IMR-90 (cell line): ENCODE results near the gene CDH26. TPM values are rescaled to one million over a fixed set of nuclear protein-coding genes. Genes with fewer than 3 reads are reported as not detected.
A peak's percentile ranks its signal among the peaks of the same experiment; 100 is the strongest.

Source experiments
- ATAC-seq: fragments of 200-7000 bp; cut with Tn5 transposase; 2 replicates; pipeline ENCODE4 v1.9.1; 2020; ENCODE audit warnings: low read depth, mild to moderate bottlenecking, moderate library complexity
- BruUV-seq: library from RNA; stranded (reverse); fragments of 400-500 nt; replicated peaks from 2 replicates; lab custom pipeline; 2021; lab: Mats Ljungman, UMichigan
- CTCF ChIA-PET: fragments of 300-600 bp; formaldehyde crosslinking; extraction: SDS; loops from one replicate; lab custom pipeline; 2021; ENCODE audit warnings: antibody characterized with exemption; lab: Yijun Ruan, JAX
- POLR2A ChIA-PET: fragments of 300-600 bp; sonication (Branson Sonifier 250); formaldehyde crosslinking; loops from one replicate; lab custom pipeline; 2022; ENCODE audit warnings: antibody characterized with exemption; ENCODE audit not compliant: unreplicated experiment; lab: Charles Lee
- DNase-seq: peaks from one replicate; pipeline ENCODE4 v3.0.0; 2013
- H2AFZ ChIP-seq: replicated peaks from 2 replicates; pipeline ENCODE3; 2013; ENCODE audit warnings: low read length, mild to moderate bottlenecking; ENCODE audit not compliant: poor library complexity
- H2AK5ac ChIP-seq: 2 replicates; pipeline ENCODE4 v1.6.1; 2013; ENCODE audit warnings: low read depth, low read length, inconsistent platforms
- H2AK9ac ChIP-seq: replicated peaks from 2 replicates; pipeline ENCODE3; 2013; ENCODE audit warnings: mild to moderate bottlenecking, low read depth, low read length, moderate library complexity; ENCODE audit not compliant: poor library complexity
- H2BK120ac ChIP-seq: 2 replicates; pipeline ENCODE4 v1.6.1; 2013; ENCODE audit warnings: low read depth, low read length, inconsistent platforms
- H2BK15ac ChIP-seq: 3 replicates; pipeline ENCODE4 v1.6.1; 2013; ENCODE audit warnings: low read depth, low read length, inconsistent platforms
- H2BK20ac ChIP-seq: 2 replicates; pipeline ENCODE4 v1.6.1; 2013; ENCODE audit warnings: low read depth, mild to moderate bottlenecking, inconsistent platforms, low read length, moderate library complexity
- H2BK5ac ChIP-seq: 2 replicates; pipeline ENCODE4 v1.6.1; 2013; ENCODE audit warnings: mild to moderate bottlenecking, low read depth, low read length, inconsistent platforms; ENCODE audit not compliant: poor library complexity, severe bottlenecking
- H3K14ac ChIP-seq: replicated peaks from 2 replicates; pipeline ENCODE4 v1.6.1; 2013; ENCODE audit warnings: low read depth, low read length, inconsistent platforms
- H3K18ac ChIP-seq: 2 replicates; pipeline ENCODE4 v1.6.1; 2013; ENCODE audit warnings: low read depth, low read length, control low read depth
- H3K23ac ChIP-seq: 2 replicates; pipeline ENCODE4 v1.6.1; 2013; ENCODE audit warnings: low read depth, low read length, inconsistent platforms
- H3K27ac ChIP-seq: 2 replicates; pipeline ENCODE4 v1.5.1; 2013; ENCODE audit warnings: mild to moderate bottlenecking, control low read depth, low read length; ENCODE audit not compliant: insufficient read depth
- H3K27me3 ChIP-seq: 2 replicates; pipeline ENCODE4 v1.6.1; 2013; ENCODE audit warnings: low read length; ENCODE audit not compliant: control insufficient read depth, insufficient read depth
- H3K36me3 ChIP-seq: 2 replicates; pipeline ENCODE4 v1.6.1; 2013; ENCODE audit warnings: low read length, mixed read lengths; ENCODE audit not compliant: control insufficient read depth, insufficient read depth
- H3K4ac ChIP-seq: 2 replicates; pipeline ENCODE4 v1.6.1; 2013; ENCODE audit warnings: low read depth, low read length, inconsistent platforms
- H3K4me1 ChIP-seq: 2 replicates; pipeline ENCODE4 v1.6.1; 2013; ENCODE audit warnings: low read length, mixed read lengths; ENCODE audit not compliant: control insufficient read depth, insufficient read depth
- H3K4me2 ChIP-seq: 2 replicates; pipeline ENCODE4 v1.6.1; 2013; ENCODE audit warnings: low read depth, mild to moderate bottlenecking, control low read depth, low read length, moderate library complexity
- H3K4me3 ChIP-seq: 2 replicates; pipeline ENCODE4 v1.5.1; 2013; ENCODE audit warnings: low read depth, mild to moderate bottlenecking, control low read depth, low read length, moderate library complexity; ENCODE audit not compliant: insufficient read depth
- H3K56ac ChIP-seq: 2 replicates; pipeline ENCODE4 v1.6.1; 2013; ENCODE audit warnings: low read length, inconsistent platforms; ENCODE audit not compliant: insufficient read depth; ENCODE audit errors: extremely low read depth
- H3K79me1 ChIP-seq, 2 experiments: 2 replicates each; pipeline ENCODE4 v1.6.1; 2013; ENCODE audit warnings: low read length in 2 of 2, inconsistent platforms in 1 of 2, low read depth in 1 of 2
- H3K9ac ChIP-seq: 2 replicates; pipeline ENCODE4 v1.6.1; 2013; ENCODE audit warnings: low read depth, low read length, control low read depth
- H3K9me1 ChIP-seq: 2 replicates; pipeline ENCODE4 v1.6.1; 2013; ENCODE audit warnings: low read length, inconsistent platforms; ENCODE audit not compliant: insufficient read depth
- H3K9me3 ChIP-seq: 2 replicates; pipeline ENCODE4 v1.6.1; 2013; ENCODE audit warnings: low read length; ENCODE audit not compliant: control insufficient read depth, insufficient read depth
- H4K20me1 ChIP-seq: 2 replicates; pipeline ENCODE4 v1.6.1; 2013; ENCODE audit warnings: low read length, inconsistent platforms; ENCODE audit not compliant: insufficient read depth
- H4K5ac ChIP-seq: 2 replicates; pipeline ENCODE4 v1.6.1; 2013; ENCODE audit warnings: mild to moderate bottlenecking, low read depth, low read length, control low read depth
- H4K8ac ChIP-seq, 2 experiments: 2 replicates each; pipeline ENCODE4 v1.6.1; 2013; ENCODE audit warnings: low read depth in 2 of 2, low read length in 2 of 2, control low read depth in 1 of 2, inconsistent platforms in 1 of 2
- H4K91ac ChIP-seq: 2 replicates; pipeline ENCODE4 v1.6.1; 2013; ENCODE audit warnings: low read depth, low read length, inconsistent platforms; ENCODE audit not compliant: insufficient read depth
- MAZ ChIP-seq: IDR thresholded peaks from 2 replicates; pipeline ENCODE4 v1.6.1; 2012; ENCODE audit warnings: low read depth, mild to moderate bottlenecking, low read length, improper control_type of control experiment, moderate library complexity, borderline replicate concordance
- WGBS, 2 experiments: methylation state at CpG; one replicate each; pipeline versions ENCODE4 v1.1.5 to v1.1.7; 2013; ENCODE audit warnings: missing lambda C conversion rate in 2 of 2; ENCODE audit not compliant: insufficient read length in 1 of 2; ENCODE audit errors: extremely low coverage in 2 of 2; 5-methylcytosine and 5-hydroxymethylcytosine counted together
- dilution Hi-C: fragments of 300-500 bp; cut with HindIII; formaldehyde crosslinking; loops from one replicate; pipeline ENCODE4 v1.14.3; 2018; ENCODE audit warnings: low sequenced_read_pairs; ENCODE audit not compliant: unreplicated experiment
- in situ Hi-C: fragments of 300-500 bp; cut with MboI; formaldehyde crosslinking; loops from 3 replicates; pipeline ENCODE4 v1.14.3; 2019; ENCODE audit warnings: low sequenced_read_pairs, inconsistent platforms, mixed read lengths
- intact Hi-C: fragments of 100-400 bp; cut with micrococcal nuclease; formaldehyde crosslinking; loops from 2 replicates; pipeline ENCODE4 v1.10.0; 2022
- polyA plus RNA-seq, 3 experiments: library from polyadenylated mRNA; depleted of rRNA; stranded (reverse); fragments of >200 nt; gene quantifications; 2 replicates each; pipeline ENCODE4 v1.2.3, GENCODE V29; 2012; ENCODE audit warnings: low replicate concordance in 1 of 3
- total RNA-seq: library from RNA; depleted of rRNA; stranded (reverse); fragments of >200 nt; gene quantifications from 2 replicates; pipeline ENCODE4 v1.2.3, GENCODE V29; 2012
- TF ChIP-seq, protein P1 (sequence below): fragments of 150-350 bp; IDR thresholded peaks from 2 replicates; pipeline ENCODE4 v1.6.1; 2017; ENCODE audit warnings: mild to moderate bottlenecking, antibody characterized with exemption, low read length, low read depth

CDH26 gene
- total and polyA plus RNA-seq, 2 of the 4 experiments (the other 2 are of a cell fraction), result not detected

DNA sequence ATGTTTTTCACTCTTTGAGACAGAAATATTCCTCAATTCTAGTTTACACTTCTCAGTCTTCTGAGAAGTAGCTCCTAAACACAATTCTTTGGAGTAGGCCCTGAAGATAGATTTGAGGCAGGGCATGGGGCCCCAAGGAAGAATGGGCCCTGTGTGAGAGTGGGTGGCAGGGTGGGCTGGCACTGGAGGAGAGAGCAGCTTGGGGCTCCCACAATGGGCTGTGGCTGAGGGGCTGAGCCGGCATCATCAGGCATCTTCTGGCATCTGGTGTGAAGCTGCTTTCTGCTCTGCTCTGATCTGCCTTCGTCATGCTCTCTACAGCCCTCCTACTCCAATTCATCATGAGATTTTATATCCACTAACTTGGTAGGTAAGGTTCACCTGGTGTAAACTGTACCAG lies 88.2 kb downstream of the CDH26 start:
- Histone ChIP-seq H2BK120ac (no peak overlapping the region), H3K4me2 (no peak overlapping the region), H4K8ac (no peak overlapping the region), H3K27me3 (no peaks in the 10 kb centered on the region; the same call in 1 of the 2 replicates), H3K9ac (no peak overlapping the region; the same call in 1 of the 2 replicates), H2BK20ac (peak overlapping the region; percentile 9; the same call in 1 of the 2 replicates), H4K20me1 (no peaks in the 10 kb centered on the region), H3K79me1 (no peaks in the 10 kb centered on the region), H3K4ac (no peak overlapping the region), H3K36me3 (no peaks in the 10 kb centered on the region), H2BK5ac (peak overlapping the region; percentile 13), H3K9me1 (peaks cover 4% of the 10 kb centered on the region; the same call in 1 of the 2 replicates), H2AFZ (peak overlapping the region; percentile 29), H3K4me3 (no peak overlapping the region), H3K14ac (0 out of 2 replicates have a peak overlapping the region, but pooled peaks have one; percentile 5), H3K4me1 (peaks cover 23% of the 10 kb centered on the region), H3K27ac (no peak overlapping the region), H2AK5ac (no peak overlapping the region; the same call in 1 of the 2 replicates), H3K56ac (no peak overlapping the region), H2BK15ac (0 out of 3 replicates have a peak overlapping the region, but pooled peaks have one; percentile 5), H3K18ac (peak overlapping the region; percentile 60; the same call in 1 of the 2 replicates), H2AK9ac (no peak overlapping the region), H3K23ac (no peak overlapping the region), H3K9me3 (no peaks in the 10 kb centered on the region), H4K5ac (peak overlapping the region; percentile 27; the same call in 1 of the 2 replicates), H4K91ac (no peak overlapping the region)
- POLR2A ChIA-PET, result no interaction called here
- no TSS peak for BruUV-seq
- in situ Hi-C loops, result no loop called here
- CTCF ChIA-PET, result no interaction called here
- WGBS, 2 experiments, result no CpG with 5 or more reads among the region's 2 CpGs
- TF ChIP-seq MAZ, result no peak
- TF ChIP-seq, protein P1, sequence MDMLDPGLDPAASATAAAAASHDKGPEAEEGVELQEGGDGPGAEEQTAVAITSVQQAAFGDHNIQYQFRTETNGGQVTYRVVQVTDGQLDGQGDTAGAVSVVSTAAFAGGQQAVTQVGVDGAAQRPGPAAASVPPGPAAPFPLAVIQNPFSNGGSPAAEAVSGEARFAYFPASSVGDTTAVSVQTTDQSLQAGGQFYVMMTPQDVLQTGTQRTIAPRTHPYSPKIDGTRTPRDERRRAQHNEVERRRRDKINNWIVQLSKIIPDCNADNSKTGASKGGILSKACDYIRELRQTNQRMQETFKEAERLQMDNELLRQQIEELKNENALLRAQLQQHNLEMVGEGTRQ, result no peak
- dilution Hi-C loops, result no loop called here
- no peak for DNase-seq
- intact Hi-C loops, result no loop called here
- ATAC-seq, result no peak
